Stimulated activated CD8-positive, alpha-beta memory T cell treated with anti-CD3 and anti-CD28 coated beads, Interleukin-2, amount 100 ng/mL, for 48 hours (primary cell): ENCODE data around the gene GSTM2.

Source experiments
- DNase-seq, 2 donors: peaks; one replicate each; pipeline ENCODE4 v3.0.0-alpha.2; 2020; ENCODE audit warnings: low read depth in 2 of 2

GSTM2 gene

GRCh38 chr1:109714661-109715372 is 47.0 kb downstream of the GSTM2 start:
- no peak for DNase-seq

GRCh38 chr1:109716121-109716520 is 48.3 kb downstream of the GSTM2 start:
- no peak for DNase-seq

GRCh38 chr1:109716570-109717090 is 48.8 kb downstream of the GSTM2 start:
- no peak for DNase-seq

- no peak for DNase-seq
These were observed 49.9 kb downstream of the GSTM2 start for GRCh38 chr1:109717729-109718128.

GRCh38 chr1:109718495-109718894 is 50.6 kb downstream of the GSTM2 start:
- DNase-seq, result no peak

- no peak for DNase-seq
These were observed 51.5 kb downstream of the GSTM2 start for GRCh38 chr1:109719337-109719837.

GRCh38 chr1:109721042-109721441 is 53.2 kb downstream of the GSTM2 start:
- DNase-seq, result no peak

- no peak for DNase-seq
These were observed 54.1 kb downstream of the GSTM2 start for GRCh38 chr1:109721971-109722370.

- DNase-seq, result no peak
These were observed 55.2 kb downstream of the GSTM2 start for GRCh38 chr1:109722908-109723691.
